ENCODE data around the gene TTLL9.

DNA sequence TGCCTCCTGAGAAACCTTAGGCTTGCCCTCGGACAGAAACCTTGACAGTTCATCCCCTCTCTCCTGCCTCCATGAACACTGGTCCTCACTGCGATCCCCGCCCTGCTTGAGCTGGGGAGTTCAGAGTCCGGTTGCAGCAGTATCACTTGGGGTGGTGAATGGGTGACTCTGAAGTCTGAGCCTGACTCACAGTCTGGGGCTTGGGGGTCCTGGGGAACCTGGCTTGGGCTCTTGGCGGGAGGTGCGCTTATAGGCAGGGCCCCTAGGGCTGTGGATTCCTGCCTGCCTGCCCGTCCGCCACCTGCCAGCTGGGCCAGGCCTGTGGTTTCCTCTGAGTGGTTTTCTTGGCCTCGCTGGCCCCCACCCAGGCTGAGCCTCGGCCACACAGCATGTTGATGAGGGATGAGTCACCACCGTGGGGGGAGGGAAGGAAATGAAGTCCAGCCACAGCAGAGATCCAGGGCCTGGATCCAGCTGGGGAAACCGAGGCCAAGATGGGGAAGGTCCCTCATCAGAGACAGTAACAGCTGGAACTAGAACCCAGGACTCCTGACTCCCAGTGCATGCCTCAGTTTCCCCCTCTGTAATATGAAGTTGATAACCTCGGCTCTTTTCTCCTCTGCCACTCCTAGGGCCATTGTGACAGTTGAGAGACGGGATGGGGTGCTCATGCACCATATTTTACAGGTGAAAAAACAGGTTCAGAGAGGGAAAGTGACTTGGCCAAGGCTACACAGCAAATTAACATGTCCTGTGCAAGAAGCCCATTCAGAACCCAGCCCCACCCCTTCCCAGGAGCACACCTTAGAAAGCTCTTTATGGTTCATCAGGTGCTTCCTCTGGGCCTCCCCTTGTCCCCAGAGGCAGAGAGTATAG, 34.2 kb upstream of the TTLL9 start:
- TF ChIP-seq, protein P1, sequence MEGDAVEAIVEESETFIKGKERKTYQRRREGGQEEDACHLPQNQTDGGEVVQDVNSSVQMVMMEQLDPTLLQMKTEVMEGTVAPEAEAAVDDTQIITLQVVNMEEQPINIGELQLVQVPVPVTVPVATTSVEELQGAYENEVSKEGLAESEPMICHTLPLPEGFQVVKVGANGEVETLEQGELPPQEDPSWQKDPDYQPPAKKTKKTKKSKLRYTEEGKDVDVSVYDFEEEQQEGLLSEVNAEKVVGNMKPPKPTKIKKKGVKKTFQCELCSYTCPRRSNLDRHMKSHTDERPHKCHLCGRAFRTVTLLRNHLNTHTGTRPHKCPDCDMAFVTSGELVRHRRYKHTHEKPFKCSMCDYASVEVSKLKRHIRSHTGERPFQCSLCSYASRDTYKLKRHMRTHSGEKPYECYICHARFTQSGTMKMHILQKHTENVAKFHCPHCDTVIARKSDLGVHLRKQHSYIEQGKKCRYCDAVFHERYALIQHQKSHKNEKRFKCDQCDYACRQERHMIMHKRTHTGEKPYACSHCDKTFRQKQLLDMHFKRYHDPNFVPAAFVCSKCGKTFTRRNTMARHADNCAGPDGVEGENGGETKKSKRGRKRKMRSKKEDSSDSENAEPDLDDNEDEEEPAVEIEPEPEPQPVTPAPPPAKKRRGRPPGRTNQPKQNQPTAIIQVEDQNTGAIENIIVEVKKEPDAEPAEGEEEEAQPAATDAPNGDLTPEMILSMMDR (IDR thresholded peaks at IDR 0.05; ENCODE audit: low read depth, low read length, missing input control): no peak
- TF ChIP-seq RAD21 (IDR thresholded peaks at IDR 0.05) (no peak), GABPA (IDR thresholded peaks at IDR 0.05 in 1 of 2, conservative IDR thresholded peaks at IDR 0.05 in 1 of 2) (no peak), EGR1 (IDR thresholded peaks at IDR 0.05; ENCODE audit: low read depth in 2 of 2) (no peak), TAF1 (conservative IDR thresholded peaks at IDR 0.05) (no peak)
- TF ChIP-seq, protein P2, sequence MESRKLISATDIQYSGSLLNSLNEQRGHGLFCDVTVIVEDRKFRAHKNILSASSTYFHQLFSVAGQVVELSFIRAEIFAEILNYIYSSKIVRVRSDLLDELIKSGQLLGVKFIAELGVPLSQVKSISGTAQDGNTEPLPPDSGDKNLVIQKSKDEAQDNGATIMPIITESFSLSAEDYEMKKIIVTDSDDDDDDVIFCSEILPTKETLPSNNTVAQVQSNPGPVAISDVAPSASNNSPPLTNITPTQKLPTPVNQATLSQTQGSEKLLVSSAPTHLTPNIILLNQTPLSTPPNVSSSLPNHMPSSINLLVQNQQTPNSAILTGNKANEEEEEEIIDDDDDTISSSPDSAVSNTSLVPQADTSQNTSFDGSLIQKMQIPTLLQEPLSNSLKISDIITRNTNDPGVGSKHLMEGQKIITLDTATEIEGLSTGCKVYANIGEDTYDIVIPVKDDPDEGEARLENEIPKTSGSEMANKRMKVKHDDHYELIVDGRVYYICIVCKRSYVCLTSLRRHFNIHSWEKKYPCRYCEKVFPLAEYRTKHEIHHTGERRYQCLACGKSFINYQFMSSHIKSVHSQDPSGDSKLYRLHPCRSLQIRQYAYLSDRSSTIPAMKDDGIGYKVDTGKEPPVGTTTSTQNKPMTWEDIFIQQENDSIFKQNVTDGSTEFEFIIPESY (IDR thresholded peaks at IDR 0.05): no peak
- TF ChIP-seq, protein P3, sequence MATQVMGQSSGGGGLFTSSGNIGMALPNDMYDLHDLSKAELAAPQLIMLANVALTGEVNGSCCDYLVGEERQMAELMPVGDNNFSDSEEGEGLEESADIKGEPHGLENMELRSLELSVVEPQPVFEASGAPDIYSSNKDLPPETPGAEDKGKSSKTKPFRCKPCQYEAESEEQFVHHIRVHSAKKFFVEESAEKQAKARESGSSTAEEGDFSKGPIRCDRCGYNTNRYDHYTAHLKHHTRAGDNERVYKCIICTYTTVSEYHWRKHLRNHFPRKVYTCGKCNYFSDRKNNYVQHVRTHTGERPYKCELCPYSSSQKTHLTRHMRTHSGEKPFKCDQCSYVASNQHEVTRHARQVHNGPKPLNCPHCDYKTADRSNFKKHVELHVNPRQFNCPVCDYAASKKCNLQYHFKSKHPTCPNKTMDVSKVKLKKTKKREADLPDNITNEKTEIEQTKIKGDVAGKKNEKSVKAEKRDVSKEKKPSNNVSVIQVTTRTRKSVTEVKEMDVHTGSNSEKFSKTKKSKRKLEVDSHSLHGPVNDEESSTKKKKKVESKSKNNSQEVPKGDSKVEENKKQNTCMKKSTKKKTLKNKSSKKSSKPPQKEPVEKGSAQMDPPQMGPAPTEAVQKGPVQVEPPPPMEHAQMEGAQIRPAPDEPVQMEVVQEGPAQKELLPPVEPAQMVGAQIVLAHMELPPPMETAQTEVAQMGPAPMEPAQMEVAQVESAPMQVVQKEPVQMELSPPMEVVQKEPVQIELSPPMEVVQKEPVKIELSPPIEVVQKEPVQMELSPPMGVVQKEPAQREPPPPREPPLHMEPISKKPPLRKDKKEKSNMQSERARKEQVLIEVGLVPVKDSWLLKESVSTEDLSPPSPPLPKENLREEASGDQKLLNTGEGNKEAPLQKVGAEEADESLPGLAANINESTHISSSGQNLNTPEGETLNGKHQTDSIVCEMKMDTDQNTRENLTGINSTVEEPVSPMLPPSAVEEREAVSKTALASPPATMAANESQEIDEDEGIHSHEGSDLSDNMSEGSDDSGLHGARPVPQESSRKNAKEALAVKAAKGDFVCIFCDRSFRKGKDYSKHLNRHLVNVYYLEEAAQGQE (IDR thresholded peaks at IDR 0.05): no peak
- TF ChIP-seq, protein P4, sequence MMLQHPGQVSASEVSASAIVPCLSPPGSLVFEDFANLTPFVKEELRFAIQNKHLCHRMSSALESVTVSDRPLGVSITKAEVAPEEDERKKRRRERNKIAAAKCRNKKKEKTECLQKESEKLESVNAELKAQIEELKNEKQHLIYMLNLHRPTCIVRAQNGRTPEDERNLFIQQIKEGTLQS (IDR thresholded peaks at IDR 0.05): no peak
